Neural crest cell (in vitro differentiated cells): ENCODE measurements around the gene GLTP. TPM values are rescaled to one million over a fixed set of nuclear protein-coding genes. Genes with fewer than 3 reads are reported as not detected.
"Not testable (repeated sequence)": the region's sequence is repeated elsewhere in the genome, so short reads cannot be mapped to it uniquely, and the experiment has no call there.

Experiments used
- DNase-seq: peaks from one replicate; pipeline ENCODE4 v3.0.0; 2021; ENCODE audit warnings: low read depth, mixed read lengths, low spot score
- H3K27ac Mint-ChIP-seq: one replicate; pipeline ENCODE4 v1.8.0; 2021; ENCODE audit warnings: mild to moderate bottlenecking, mixed read lengths; ENCODE audit not compliant: unreplicated experiment
- H3K27me3 Mint-ChIP-seq: 2 replicates; pipeline ENCODE4 v1.8.0; 2021; ENCODE audit warnings: low read depth, mild to moderate bottlenecking, mixed read lengths
- H3K36me3 Mint-ChIP-seq: 2 replicates; pipeline ENCODE4 v1.8.0; 2021; ENCODE audit warnings: low read depth, mild to moderate bottlenecking, mixed read lengths
- H3K4me1 Mint-ChIP-seq: 2 replicates; pipeline ENCODE4 v1.8.0; 2021; ENCODE audit warnings: mixed read lengths
- H3K4me3 Mint-ChIP-seq: one replicate; pipeline ENCODE4 v1.8.0; 2021; ENCODE audit warnings: mild to moderate bottlenecking, mixed read lengths
- H3K9me3 Mint-ChIP-seq: 2 replicates; pipeline ENCODE4 v1.8.0; 2021; ENCODE audit warnings: mixed read lengths
- CTCF ChIP-seq: fragments of 200-600 bp; sonication (generic); conservative IDR thresholded peaks from 2 replicates; pipeline ENCODE4 v1.5.0; 2021; ENCODE audit warnings: antibody characterized with exemption, mild to moderate bottlenecking
- long read RNA-seq: library from polyadenylated mRNA; unstranded; transcript quantifications from one replicate; pipeline ENCODE4 v2.0.0, GENCODE V29; 2020
- total RNA-seq: library from RNA; stranded (reverse); gene quantifications from 2 replicates; pipeline ENCODE4 v1.2.1, GENCODE V29; 2021

The GLTP gene
- 32.0 and 34.0 TPM in 2 replicates for total RNA-seq
- long read RNA-seq, transcript GLTP-201 (5 exons, 2,356 nt) = major isoform, 9 of 11 reads
- long read RNA-seq, partial matches to known transcripts = 0 of 11 reads
- long read RNA-seq, other reads (novel, unspliced or antisense) = 2 of 11 reads

DNA sequence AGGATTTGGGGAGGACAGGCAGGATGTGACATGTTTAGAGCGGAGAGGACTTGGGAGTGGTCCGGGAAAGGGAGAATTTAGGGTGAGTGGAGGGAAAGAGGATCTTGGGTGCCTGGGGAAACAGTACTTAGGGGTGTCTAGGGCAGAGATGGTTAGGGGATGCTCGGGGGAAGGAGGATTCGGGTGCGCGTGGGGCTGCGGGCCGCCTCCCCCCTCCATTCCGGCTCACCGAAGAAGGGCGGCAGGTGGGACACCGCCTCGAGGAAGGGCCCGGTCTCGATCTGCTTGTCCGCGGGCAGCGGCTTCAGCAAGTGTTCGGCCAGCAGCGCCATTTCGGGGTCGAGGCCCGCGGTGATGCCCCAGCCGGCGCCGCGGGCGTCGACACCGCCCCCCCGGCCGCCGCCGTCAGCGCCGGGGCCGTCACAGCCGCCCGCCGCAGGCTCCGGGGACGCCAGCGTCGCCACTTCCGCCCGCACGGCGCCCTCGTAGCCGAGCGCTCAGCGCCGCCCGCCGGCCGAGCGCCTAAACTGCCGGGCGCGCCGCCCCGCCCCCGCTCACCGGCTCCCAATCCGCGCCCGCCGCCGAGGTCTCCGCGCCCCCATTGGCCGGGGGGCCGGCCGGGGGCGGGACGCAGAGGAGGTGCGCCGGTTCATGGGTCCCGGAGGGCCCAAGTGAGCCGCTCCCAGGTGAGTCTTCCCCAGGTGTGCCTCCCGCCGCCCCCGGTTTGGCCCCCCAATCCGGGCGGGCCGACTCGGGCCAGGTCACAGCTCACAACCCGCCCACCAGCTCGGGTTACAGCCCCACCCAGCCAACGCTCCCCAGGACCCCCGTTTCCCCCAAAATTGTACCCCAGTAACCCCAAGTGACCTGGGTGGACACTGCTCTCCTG is at the start of gene GLTP:
GLTP (minus strand) TSS at position 499 of the 889 bp plus-strand sequence; CDS start at position 332, 167 bp downstream.
- DNase-seq = peak; percentile 76
- H3K4me1 Mint-ChIP-seq = peaks cover 45% of the 10 kb centered on the region
- peak within 1 kb of the TSS; percentile 95 for H3K4me3 Mint-ChIP-seq
- H3K27ac Mint-ChIP-seq = peak within 1 kb of the TSS; percentile 85
- no peaks in the 10 kb centered on the region for H3K9me3 Mint-ChIP-seq
- H3K36me3 Mint-ChIP-seq = no peaks in the 10 kb centered on the region
- peaks cover 41% of the 10 kb centered on the region for H3K27me3 Mint-ChIP-seq
- peak; percentile 64 for TF ChIP-seq CTCF

DNA sequence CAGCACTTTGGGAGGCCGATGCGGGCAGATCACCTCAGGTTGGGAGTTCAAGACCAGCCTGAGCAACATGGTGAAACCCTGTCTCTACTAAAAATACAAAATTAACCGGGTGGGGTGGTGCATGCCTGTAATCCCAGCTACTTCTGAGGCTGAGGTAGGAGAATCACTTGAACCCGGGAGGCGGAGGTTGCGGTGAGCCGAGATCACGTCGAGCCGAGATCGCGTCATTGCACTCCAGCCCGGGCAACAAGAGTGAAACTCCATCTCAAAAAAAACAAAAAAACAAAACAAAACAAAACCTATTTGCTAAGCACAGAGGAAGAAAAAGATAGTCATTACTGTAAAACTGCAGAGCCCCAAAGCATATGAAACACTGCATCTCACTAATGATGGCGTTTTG is 49.0 kb upstream of the GLTP start:
- not testable (repeated sequence) for H3K27me3 Mint-ChIP-seq, H3K9me3 Mint-ChIP-seq, H3K4me1 Mint-ChIP-seq, DNase-seq, H3K27ac Mint-ChIP-seq, H3K36me3 Mint-ChIP-seq, H3K4me3 Mint-ChIP-seq

- no peaks in the 10 kb centered on the region for H3K27me3 Mint-ChIP-seq
- H3K4me1 Mint-ChIP-seq = peaks cover 4% of the 10 kb centered on the region
- peaks cover 4% of the 10 kb centered on the region for H3K36me3 Mint-ChIP-seq
- H3K27ac Mint-ChIP-seq = no peak overlapping the region
- TF ChIP-seq CTCF = no peak
- no peaks in the 10 kb centered on the region for H3K9me3 Mint-ChIP-seq
- DNase-seq = no peak
- H3K4me3 Mint-ChIP-seq = no peak overlapping the region
These were observed 47.8 kb upstream of the GLTP start for GRCh38 chr12:109928058-109928656.

DNA sequence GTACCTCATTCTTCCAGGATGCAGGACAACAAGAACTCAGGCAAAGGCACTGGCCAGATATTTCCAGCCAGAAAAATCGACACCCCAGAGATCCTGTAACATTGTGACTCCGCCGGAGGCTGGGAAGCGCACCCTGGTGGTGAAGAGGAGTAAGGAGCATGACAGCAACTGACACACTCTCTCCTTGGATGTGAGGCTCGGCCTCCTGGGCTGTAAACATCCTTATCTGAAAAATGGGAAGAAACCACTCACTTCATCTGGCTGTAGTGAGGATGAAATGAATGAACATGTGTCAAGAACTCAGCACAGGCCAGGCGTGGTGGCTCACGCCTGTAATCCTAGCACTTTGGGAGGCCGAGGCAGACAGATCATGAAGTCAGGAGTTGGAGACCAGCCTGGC is 47.3 kb upstream of the GLTP start:
- H3K9me3 Mint-ChIP-seq = no peaks in the 10 kb centered on the region
- peaks cover 4% of the 10 kb centered on the region for H3K4me1 Mint-ChIP-seq
- peaks cover 4% of the 10 kb centered on the region for H3K36me3 Mint-ChIP-seq
- H3K27ac Mint-ChIP-seq = peak overlapping the region; percentile 36
- H3K4me3 Mint-ChIP-seq = no peak overlapping the region
- TF ChIP-seq CTCF = peak; percentile 70
- DNase-seq = peak; percentile 40
- H3K27me3 Mint-ChIP-seq = no peaks in the 10 kb centered on the region

- H3K27ac Mint-ChIP-seq = no peak overlapping the region
- H3K36me3 Mint-ChIP-seq = no peaks in the 10 kb centered on the region
- TF ChIP-seq CTCF = no peak
- H3K27me3 Mint-ChIP-seq = no peaks in the 10 kb centered on the region
- DNase-seq = no peak
- H3K4me3 Mint-ChIP-seq = no peak overlapping the region
- H3K9me3 Mint-ChIP-seq = no peaks in the 10 kb centered on the region
- H3K4me1 Mint-ChIP-seq = peaks cover 4% of the 10 kb centered on the region
These were observed 46.3 kb upstream of the GLTP start for GRCh38 chr12:109926488-109927210.
